ENCODE measurements around the gene SLC8A2. TPM values are rescaled to one million over a fixed set of nuclear protein-coding genes. Genes with fewer than 3 reads are reported as not detected.

The SLC8A2 gene
- total RNA-seq, 2 experiments from 2014 or later, result 0.13 to 0.36 TPM

DNA sequence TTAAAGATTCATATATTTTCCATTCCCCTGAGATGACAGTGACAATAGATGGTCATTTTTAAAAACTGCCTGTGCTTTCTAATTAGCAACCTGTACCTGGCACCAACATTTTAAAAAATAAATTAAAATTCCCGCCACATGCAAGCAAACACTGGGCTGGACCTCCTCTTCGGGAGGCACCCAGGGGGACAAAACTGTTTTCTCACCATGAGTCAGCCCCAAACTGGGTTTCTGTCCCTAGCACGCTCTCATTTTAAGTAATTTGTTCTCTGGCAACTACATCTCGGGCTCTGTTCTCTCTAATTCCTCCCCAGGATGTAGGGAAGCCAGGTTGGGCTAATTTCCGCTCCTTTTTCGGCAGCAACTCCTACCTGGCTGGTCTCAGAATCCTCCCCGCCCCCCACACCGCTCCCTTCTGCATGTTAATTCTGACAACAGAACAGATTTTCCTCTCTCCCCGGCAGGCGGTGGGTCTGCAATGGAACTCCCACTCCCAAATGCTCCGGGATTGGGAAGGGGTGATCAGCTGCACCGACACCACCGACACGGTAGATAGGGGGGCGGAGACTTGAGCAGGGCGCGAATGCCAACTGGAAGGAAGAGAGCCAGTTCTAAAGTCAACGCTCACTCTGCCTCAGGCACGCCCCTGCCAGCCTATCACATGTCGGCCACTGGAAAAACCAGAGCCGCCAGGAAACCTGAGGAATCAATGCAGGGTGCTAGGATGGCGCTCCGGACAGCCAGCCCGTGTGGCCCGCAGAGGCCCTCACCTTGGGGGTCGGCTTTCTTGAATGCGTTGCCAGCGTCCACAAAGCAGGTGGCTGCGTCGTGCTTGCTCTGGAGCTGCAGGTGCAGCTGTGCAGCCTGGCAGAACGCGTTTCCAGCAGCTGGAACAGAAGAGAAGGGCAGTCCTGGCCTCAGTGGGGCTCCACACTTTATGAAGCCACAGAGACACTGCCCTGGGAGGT is 28.5 kb upstream of the SLC8A2 start:
- Histone ChIP-seq H3K4me3 (ENCODE audit: low read depth, low read length, poor library complexity, severe bottlenecking) (no peak overlapping the region), H3K4me2 (ENCODE audit: low read length) (no peak overlapping the region), H4K20me1 (ENCODE audit: insufficient read depth, low read length) (no peaks in the 10 kb centered on the region), H3K9me2 (ENCODE audit: insufficient read depth, low read length) (no peaks in the 10 kb centered on the region), H2AFZ (ENCODE audit: low read length) (no peak overlapping the region), H3K27ac (ENCODE audit: low read depth, low read length, poor library complexity, severe bottlenecking) (no peak overlapping the region), H3K9me3 (ENCODE audit: low read length) (no peaks in the 10 kb centered on the region), H3K4me1 (ENCODE audit: insufficient read depth, low read length, poor library complexity, severe bottlenecking) (no peaks in the 10 kb centered on the region), H3K36me3 (ENCODE audit: insufficient read depth, low read length) (peaks cover 49% of the 10 kb centered on the region; the same call in 1 of the 2 replicates), H3K79me2 (ENCODE audit: insufficient read depth, low read depth, low read length) (no peaks in the 10 kb centered on the region)
- TF ChIP-seq EZH2phosphoT487 (IDR thresholded peaks at IDR 0.05; ENCODE audit: borderline replicate concordance, low read depth, low read length), result no peak
- TF ChIP-seq, protein P1, sequence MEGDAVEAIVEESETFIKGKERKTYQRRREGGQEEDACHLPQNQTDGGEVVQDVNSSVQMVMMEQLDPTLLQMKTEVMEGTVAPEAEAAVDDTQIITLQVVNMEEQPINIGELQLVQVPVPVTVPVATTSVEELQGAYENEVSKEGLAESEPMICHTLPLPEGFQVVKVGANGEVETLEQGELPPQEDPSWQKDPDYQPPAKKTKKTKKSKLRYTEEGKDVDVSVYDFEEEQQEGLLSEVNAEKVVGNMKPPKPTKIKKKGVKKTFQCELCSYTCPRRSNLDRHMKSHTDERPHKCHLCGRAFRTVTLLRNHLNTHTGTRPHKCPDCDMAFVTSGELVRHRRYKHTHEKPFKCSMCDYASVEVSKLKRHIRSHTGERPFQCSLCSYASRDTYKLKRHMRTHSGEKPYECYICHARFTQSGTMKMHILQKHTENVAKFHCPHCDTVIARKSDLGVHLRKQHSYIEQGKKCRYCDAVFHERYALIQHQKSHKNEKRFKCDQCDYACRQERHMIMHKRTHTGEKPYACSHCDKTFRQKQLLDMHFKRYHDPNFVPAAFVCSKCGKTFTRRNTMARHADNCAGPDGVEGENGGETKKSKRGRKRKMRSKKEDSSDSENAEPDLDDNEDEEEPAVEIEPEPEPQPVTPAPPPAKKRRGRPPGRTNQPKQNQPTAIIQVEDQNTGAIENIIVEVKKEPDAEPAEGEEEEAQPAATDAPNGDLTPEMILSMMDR (conservative IDR thresholded peaks at IDR 0.05; ENCODE audit: low read length), result no peak
- BruUV-seq (replicated peaks), result no TSS peak
- POLR2A ChIA-PET, result no interaction called here
- CTCF ChIA-PET (ENCODE audit: unreplicated experiment), result no interaction called here
- intact Hi-C loops (cut with micrococcal nuclease; ENCODE audit: unreplicated experiment), result no loop called here
- DNase-seq (ENCODE audit: low spot score), result no peak

DNA sequence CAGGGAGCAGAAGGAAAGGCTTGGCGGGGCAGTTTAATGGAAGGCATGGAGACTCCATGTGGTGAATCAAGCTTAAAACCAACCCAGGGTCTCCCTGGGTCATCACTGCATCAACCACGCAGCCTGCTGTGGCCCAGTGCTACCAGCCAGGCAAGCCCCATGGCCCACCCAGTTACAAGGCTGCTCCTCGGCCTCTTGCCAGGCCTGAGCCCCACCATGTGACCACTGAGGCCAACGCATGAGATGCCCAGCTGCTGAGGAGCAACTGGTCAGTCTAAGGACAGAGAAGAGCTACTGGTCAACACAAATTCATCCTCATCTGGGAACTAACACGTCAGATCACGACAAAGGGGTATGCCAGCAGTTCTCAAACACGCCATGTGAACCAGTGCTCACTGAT is 27.7 kb upstream of the SLC8A2 start:
- ChIA-PET POLR2A (no interaction called here), CTCF (ENCODE audit: unreplicated experiment) (no interaction called here)
- Histone ChIP-seq H2AFZ (ENCODE audit: low read length) (no peak overlapping the region), H4K20me1 (ENCODE audit: insufficient read depth, low read length) (no peaks in the 10 kb centered on the region; the same call in 1 of the 2 replicates), H3K4me3 (ENCODE audit: low read depth, low read length, poor library complexity, severe bottlenecking) (no peak overlapping the region), H3K27ac (ENCODE audit: low read depth, low read length, poor library complexity, severe bottlenecking) (no peak overlapping the region), H3K79me2 (ENCODE audit: insufficient read depth, low read depth, low read length) (no peaks in the 10 kb centered on the region), H3K4me2 (ENCODE audit: low read length) (no peak overlapping the region), H3K9me2 (ENCODE audit: insufficient read depth, low read length) (no peaks in the 10 kb centered on the region), H3K9me3 (ENCODE audit: low read length) (no peaks in the 10 kb centered on the region), H3K36me3 (ENCODE audit: insufficient read depth, low read length) (peaks cover 54% of the 10 kb centered on the region; the same call in 1 of the 2 replicates), H3K4me1 (ENCODE audit: insufficient read depth, low read length, poor library complexity, severe bottlenecking) (no peaks in the 10 kb centered on the region)
- intact Hi-C loops (cut with micrococcal nuclease; ENCODE audit: unreplicated experiment), result no loop called here
- no peak for DNase-seq (ENCODE audit: low spot score)
- no peak for TF ChIP-seq EZH2phosphoT487 (IDR thresholded peaks at IDR 0.05; ENCODE audit: borderline replicate concordance, low read depth, low read length)
- TF ChIP-seq, protein P1 (conservative IDR thresholded peaks at IDR 0.05; ENCODE audit: low read length), result no peak
- BruUV-seq (replicated peaks), result no TSS peak

DNA sequence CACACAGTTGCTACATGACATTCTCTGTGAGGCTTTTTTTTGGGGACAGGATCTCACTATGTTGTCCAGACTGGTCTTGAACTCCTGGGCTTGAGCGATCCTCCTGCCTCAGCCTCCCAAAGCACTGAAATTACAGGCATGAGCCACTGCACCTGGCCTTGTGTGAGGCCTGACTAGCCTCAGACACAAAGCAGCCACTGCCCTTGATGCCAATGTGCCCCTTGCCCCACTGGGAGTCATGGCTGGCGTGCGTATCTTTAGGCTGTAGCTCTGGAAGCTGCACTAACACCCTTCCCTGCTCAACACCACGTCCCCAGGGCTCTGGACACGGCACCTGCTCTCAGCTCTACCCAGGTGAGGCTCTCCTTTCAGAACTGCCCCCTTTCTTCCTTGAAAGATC is 26.9 kb upstream of the SLC8A2 start:
- POLR2A ChIA-PET, result no interaction called here
- intact Hi-C loops (cut with micrococcal nuclease; ENCODE audit: unreplicated experiment), result no loop called here
- CTCF ChIA-PET (ENCODE audit: unreplicated experiment), result no interaction called here

More for the DNA sequence above, 26.9 kb upstream of the SLC8A2 start:
- Histone ChIP-seq H4K20me1 (ENCODE audit: insufficient read depth, low read length) (no peaks in the 10 kb centered on the region; the same call in 1 of the 2 replicates), H3K4me2 (ENCODE audit: low read length) (no peak overlapping the region), H2AFZ (ENCODE audit: low read length) (no peak overlapping the region), H3K27ac (ENCODE audit: low read depth, low read length, poor library complexity, severe bottlenecking) (no peak overlapping the region), H3K4me1 (ENCODE audit: insufficient read depth, low read length, poor library complexity, severe bottlenecking) (no peaks in the 10 kb centered on the region), H3K9me3 (ENCODE audit: low read length) (no peaks in the 10 kb centered on the region), H3K9me2 (ENCODE audit: insufficient read depth, low read length) (no peaks in the 10 kb centered on the region), H3K4me3 (ENCODE audit: low read depth, low read length, poor library complexity, severe bottlenecking) (no peak overlapping the region), H3K79me2 (ENCODE audit: insufficient read depth, low read depth, low read length) (no peaks in the 10 kb centered on the region), H3K36me3 (ENCODE audit: insufficient read depth, low read length) (peaks cover 49% of the 10 kb centered on the region; the same call in 1 of the 2 replicates)
- no TSS peak for BruUV-seq (replicated peaks)
- no peak for TF ChIP-seq EZH2phosphoT487 (IDR thresholded peaks at IDR 0.05; ENCODE audit: borderline replicate concordance, low read depth, low read length)
- TF ChIP-seq, protein P1 (conservative IDR thresholded peaks at IDR 0.05; ENCODE audit: low read length), result no peak
- no peak for DNase-seq (ENCODE audit: low spot score)

Data from OCI-LY7 (cell line).